ENCODE data around the gene TTLL7.
A peak's percentile ranks its signal among the peaks of the same experiment; 100 is the strongest.

The TTLL7 gene

DNA sequence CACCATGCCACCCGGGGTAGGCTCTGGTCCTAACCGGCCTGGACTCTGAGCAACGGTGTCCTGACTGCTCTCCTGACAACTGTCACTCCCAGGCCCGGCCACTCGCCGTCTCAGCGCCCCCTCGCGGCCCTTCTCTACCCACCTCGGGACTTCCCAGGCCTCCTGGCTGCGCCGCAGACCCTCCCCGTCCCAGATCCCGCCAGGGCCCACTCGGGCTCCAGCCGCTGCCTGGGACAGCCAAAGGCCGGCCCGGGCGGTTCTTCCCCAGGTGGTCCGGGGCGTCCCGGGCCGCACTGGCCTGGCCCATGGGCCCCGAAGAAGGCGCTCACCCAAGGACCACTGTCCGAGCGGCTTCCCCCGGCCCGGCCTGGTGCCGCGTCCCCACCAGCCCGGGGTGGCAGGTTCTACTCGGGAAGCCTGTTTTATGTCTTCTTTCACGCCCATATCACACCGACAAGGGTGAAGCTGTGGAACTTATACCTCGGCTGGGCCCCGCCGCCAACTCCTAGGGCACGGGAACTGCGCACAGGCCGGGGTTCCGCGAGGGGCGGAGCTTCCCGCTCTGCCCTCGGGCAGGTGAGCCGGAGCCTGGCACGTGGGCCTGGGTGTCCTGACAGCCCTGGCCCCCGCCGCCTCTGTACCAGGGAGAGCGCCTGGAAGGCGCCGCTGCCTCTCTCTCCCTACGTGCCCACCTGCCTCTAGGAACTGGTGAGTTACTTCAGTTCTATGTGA, 138.3 kb downstream of the TTLL7 start:
- H3K9me3 ChIP-seq (ENCODE audit: low read length) = no peaks in the 10 kb centered on the region
- no peaks in the 10 kb centered on the region for H3K36me3 ChIP-seq (ENCODE audit: insufficient read depth, low read length)
- H3K27ac ChIP-seq (ENCODE audit: low read depth, low read length) = no peak overlapping the region
- H3K9ac ChIP-seq (ENCODE audit: low read length) = no peak overlapping the region
- H3K27me3 ChIP-seq (ENCODE audit: control insufficient read depth in 1 of 2, insufficient read depth in 2 of 2, low read length in 2 of 2) = peaks cover 0 to 5% of the 10 kb centered on the region in 2 donors
- H3K4me3 ChIP-seq (ENCODE audit: low read depth in 1 of 2, low read length in 2 of 2) = peak overlapping the region; percentile 18 to 48
- H3K4me1 ChIP-seq (ENCODE audit: insufficient read depth, low read length) = peaks cover 4% of the 10 kb centered on the region

DNA sequence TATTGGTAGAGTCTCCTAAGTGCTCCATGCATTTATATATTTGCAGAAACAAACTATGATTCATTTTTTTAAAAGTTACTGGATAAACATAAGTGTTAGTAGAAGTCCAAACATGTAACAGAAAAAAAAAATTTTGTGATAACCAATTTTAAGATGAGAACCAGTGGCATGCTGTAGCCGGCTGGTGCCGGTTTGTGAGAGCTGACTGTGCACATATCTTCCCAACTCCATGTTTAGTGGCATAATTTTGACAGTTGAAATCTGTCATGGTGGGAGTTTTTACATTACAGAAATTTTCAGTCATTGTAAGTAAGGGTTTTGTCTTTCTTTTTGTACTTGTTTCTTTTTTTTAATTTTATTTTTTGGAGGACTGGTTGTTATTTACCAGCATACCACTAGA, 141.2 kb downstream of the TTLL7 start:
- Histone ChIP-seq H3K4me3 (ENCODE audit: low read depth in 1 of 2, low read length in 2 of 2) (no peak overlapping the region), H3K27ac (ENCODE audit: low read depth, low read length) (no peak overlapping the region), H3K9ac (ENCODE audit: low read length) (no peak overlapping the region), H3K4me1 (ENCODE audit: insufficient read depth, low read length) (peaks cover 4% of the 10 kb centered on the region), H3K27me3 (ENCODE audit: control insufficient read depth in 1 of 2, insufficient read depth in 2 of 2, low read length in 2 of 2) (peaks cover 0 to 5% of the 10 kb centered on the region in 2 donors), H3K36me3 (ENCODE audit: insufficient read depth, low read length) (no peaks in the 10 kb centered on the region), H3K9me3 (ENCODE audit: low read length) (no peaks in the 10 kb centered on the region)

GRCh38 chr1:83857103-83857502, 141.8 kb downstream of the TTLL7 start:
- peaks cover 4% of the 10 kb centered on the region for H3K4me1 ChIP-seq (ENCODE audit: insufficient read depth, low read length)
- no peaks in the 10 kb centered on the region for H3K9me3 ChIP-seq (ENCODE audit: low read length)
- H3K27me3 ChIP-seq (ENCODE audit: control insufficient read depth in 1 of 2, insufficient read depth in 2 of 2, low read length in 2 of 2) = peaks cover 0 to 5% of the 10 kb centered on the region in 2 donors
- no peaks in the 10 kb centered on the region for H3K36me3 ChIP-seq (ENCODE audit: insufficient read depth, low read length)
- H3K27ac ChIP-seq (ENCODE audit: low read depth, low read length) = no peak overlapping the region
- H3K4me3 ChIP-seq (ENCODE audit: low read depth in 1 of 2, low read length in 2 of 2) = no peak overlapping the region
- H3K9ac ChIP-seq (ENCODE audit: low read length) = no peak overlapping the region

DNA sequence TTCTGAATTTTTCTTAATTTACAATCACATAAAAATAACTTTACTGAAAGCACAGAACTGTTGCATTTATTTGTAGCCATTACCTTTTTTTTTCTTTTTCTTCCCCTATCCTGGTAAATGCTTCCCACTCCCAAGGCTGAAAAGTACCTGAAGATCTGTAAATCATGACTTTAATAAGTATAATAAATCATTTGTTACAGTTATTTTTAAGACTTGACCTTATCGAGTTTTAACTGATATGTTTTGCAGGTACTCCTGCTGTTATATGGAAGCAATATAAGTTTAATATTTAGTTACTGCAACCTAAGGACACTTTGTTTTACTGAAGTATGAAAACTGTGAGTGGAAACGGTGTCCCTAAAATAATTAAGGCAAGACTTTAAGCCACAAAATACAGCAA, 142.6 kb downstream of the TTLL7 start:
- peaks cover 0 to 5% of the 10 kb centered on the region in 2 donors for H3K27me3 ChIP-seq (ENCODE audit: control insufficient read depth in 1 of 2, insufficient read depth in 2 of 2, low read length in 2 of 2)
- no peak overlapping the region for H3K9ac ChIP-seq (ENCODE audit: low read length)
- no peaks in the 10 kb centered on the region for H3K36me3 ChIP-seq (ENCODE audit: insufficient read depth, low read length)
- H3K4me3 ChIP-seq (ENCODE audit: low read depth in 1 of 2, low read length in 2 of 2) = no peak overlapping the region
- H3K4me1 ChIP-seq (ENCODE audit: insufficient read depth, low read length) = peaks cover 4% of the 10 kb centered on the region
- no peaks in the 10 kb centered on the region for H3K9me3 ChIP-seq (ENCODE audit: low read length)
- H3K27ac ChIP-seq (ENCODE audit: low read depth, low read length) = no peak overlapping the region

- Histone ChIP-seq H3K9ac (ENCODE audit: low read length) (no peak overlapping the region), H3K4me3 (ENCODE audit: low read depth in 1 of 2, low read length in 2 of 2) (no peak overlapping the region), H3K27ac (ENCODE audit: low read depth, low read length) (no peak overlapping the region), H3K4me1 (ENCODE audit: insufficient read depth, low read length) (no peaks in the 10 kb centered on the region), H3K9me3 (ENCODE audit: low read length) (no peaks in the 10 kb centered on the region), H3K27me3 (ENCODE audit: control insufficient read depth in 1 of 2, insufficient read depth in 2 of 2, low read length in 2 of 2) (no peaks in the 10 kb centered on the region), H3K36me3 (ENCODE audit: insufficient read depth, low read length) (no peaks in the 10 kb centered on the region)
Measured at GRCh38 chr1:83854456-83854855, 144.5 kb downstream of the TTLL7 start.

DNA sequence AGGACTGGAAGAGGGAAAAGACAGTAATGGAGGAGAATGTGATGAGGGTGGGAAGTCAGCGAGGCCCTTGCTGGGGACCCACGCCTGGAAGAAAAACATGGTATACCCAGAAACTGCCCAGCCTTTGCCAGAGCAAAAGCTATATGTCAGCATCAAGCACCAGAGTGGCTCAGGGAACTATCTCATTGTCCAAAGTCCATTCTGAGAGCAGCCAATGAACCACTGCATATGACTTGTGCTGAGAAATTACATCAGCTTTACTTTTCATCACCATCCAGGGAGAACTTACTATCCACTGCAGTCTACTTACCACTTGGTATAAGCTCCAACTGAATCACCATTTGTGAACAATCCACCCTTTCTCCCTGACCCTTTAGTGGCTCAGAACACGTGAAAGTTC, 148.1 kb downstream of the TTLL7 start:
- Histone ChIP-seq H3K4me1 (ENCODE audit: insufficient read depth, low read length) (no peaks in the 10 kb centered on the region), H3K27ac (ENCODE audit: low read depth, low read length) (no peak overlapping the region), H3K9ac (ENCODE audit: low read length) (no peak overlapping the region), H3K27me3 (ENCODE audit: control insufficient read depth in 1 of 2, insufficient read depth in 2 of 2, low read length in 2 of 2) (no peaks in the 10 kb centered on the region), H3K36me3 (ENCODE audit: insufficient read depth, low read length) (no peaks in the 10 kb centered on the region), H3K4me3 (ENCODE audit: low read depth in 1 of 2, low read length in 2 of 2) (no peak overlapping the region), H3K9me3 (ENCODE audit: low read length) (no peaks in the 10 kb centered on the region)

DNA sequence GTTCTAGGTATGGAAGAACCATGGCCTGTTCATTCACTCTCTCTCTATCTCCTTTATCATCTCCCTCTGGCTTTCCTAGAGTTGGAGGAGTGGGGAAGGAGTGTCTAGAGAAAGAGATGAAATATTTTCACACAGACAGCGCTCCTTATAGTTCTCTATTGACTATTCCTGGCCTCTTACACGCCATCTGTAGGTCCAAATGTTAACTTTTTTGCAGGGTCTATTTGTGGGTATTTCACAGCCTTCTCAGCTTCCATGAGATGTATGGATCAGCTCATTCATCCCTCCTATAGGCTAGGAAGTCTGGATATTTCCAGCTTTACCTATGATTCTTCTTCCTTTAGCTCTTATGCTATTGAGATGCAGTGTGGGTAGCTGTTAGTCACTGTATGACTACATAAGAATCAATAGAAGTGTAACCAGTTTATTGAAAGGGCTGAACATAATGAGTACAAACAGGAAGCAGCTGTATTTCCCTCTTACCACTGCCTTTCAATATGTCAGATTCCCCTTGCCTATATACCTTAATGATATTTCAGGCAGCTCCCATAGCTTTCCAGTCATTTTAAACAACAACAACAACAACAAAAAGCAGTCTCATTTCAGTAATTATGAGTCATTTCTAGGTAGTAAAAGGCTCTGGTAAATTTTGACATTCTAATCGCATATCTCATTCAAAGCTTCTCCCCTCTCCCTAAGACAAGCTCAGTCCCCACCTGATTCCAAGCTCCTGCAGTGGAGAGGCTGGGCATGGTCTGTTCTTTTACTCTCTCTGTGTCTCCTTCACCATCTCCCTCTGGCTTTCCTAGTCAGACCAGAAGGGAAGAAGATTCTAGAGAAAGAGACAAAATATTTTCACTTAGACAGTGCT, 149.5 kb downstream of the TTLL7 start:
- H3K27ac ChIP-seq (ENCODE audit: low read depth, low read length) = no peak overlapping the region
- H3K4me1 ChIP-seq (ENCODE audit: insufficient read depth, low read length) = no peaks in the 10 kb centered on the region
- no peak overlapping the region for H3K4me3 ChIP-seq (ENCODE audit: low read depth in 1 of 2, low read length in 2 of 2)
- H3K36me3 ChIP-seq (ENCODE audit: insufficient read depth, low read length) = no peaks in the 10 kb centered on the region
- H3K27me3 ChIP-seq (ENCODE audit: control insufficient read depth in 1 of 2, insufficient read depth in 2 of 2, low read length in 2 of 2) = no peaks in the 10 kb centered on the region
- no peaks in the 10 kb centered on the region for H3K9me3 ChIP-seq (ENCODE audit: low read length)
- H3K9ac ChIP-seq (ENCODE audit: low read length) = no peak overlapping the region

DNA sequence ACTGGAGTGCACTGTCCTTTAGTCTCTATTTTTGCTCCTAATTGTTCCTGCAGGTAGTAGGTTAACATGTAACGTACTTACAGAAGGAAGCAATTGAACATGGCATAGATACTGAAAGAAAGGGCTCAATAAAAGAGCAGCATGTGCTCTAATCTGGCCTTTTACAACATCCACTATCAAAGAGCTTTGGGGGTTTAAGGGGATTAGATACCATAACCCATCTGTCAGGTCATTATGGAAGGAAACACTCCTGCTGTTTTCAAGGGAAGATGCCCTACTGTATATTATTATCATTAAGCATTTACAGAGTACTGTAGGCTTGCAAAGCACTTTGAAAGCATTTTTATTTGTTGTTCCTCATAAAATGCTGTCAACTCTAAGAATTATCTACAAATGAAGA, 152.8 kb downstream of the TTLL7 start:
- H3K27ac ChIP-seq (ENCODE audit: low read depth, low read length) = no peak overlapping the region
- no peaks in the 10 kb centered on the region for H3K27me3 ChIP-seq (ENCODE audit: control insufficient read depth in 1 of 2, insufficient read depth in 2 of 2, low read length in 2 of 2)
- H3K36me3 ChIP-seq (ENCODE audit: insufficient read depth, low read length) = no peaks in the 10 kb centered on the region
- no peak overlapping the region for H3K9ac ChIP-seq (ENCODE audit: low read length)
- no peaks in the 10 kb centered on the region for H3K4me1 ChIP-seq (ENCODE audit: insufficient read depth, low read length)
- H3K4me3 ChIP-seq (ENCODE audit: low read depth in 1 of 2, low read length in 2 of 2) = no peak overlapping the region
- no peaks in the 10 kb centered on the region for H3K9me3 ChIP-seq (ENCODE audit: low read length)

GRCh38 chr1:83845437-83846071, 153.4 kb downstream of the TTLL7 start:
- Histone ChIP-seq H3K4me1 (ENCODE audit: insufficient read depth, low read length) (no peaks in the 10 kb centered on the region), H3K9ac (ENCODE audit: low read length) (no peak overlapping the region), H3K9me3 (ENCODE audit: low read length) (no peaks in the 10 kb centered on the region), H3K27me3 (ENCODE audit: control insufficient read depth in 1 of 2, insufficient read depth in 2 of 2, low read length in 2 of 2) (no peaks in the 10 kb centered on the region), H3K27ac (ENCODE audit: low read depth, low read length) (no peak overlapping the region), H3K36me3 (ENCODE audit: insufficient read depth, low read length) (no peaks in the 10 kb centered on the region), H3K4me3 (ENCODE audit: low read depth in 1 of 2, low read length in 2 of 2) (no peak overlapping the region)

GRCh38 chr1:83844546-83844945, 154.4 kb downstream of the TTLL7 start:
- Histone ChIP-seq H3K27ac (ENCODE audit: low read depth, low read length) (no peak overlapping the region), H3K27me3 (ENCODE audit: control insufficient read depth in 1 of 2, insufficient read depth in 2 of 2, low read length in 2 of 2) (no peaks in the 10 kb centered on the region), H3K9ac (ENCODE audit: low read length) (no peak overlapping the region), H3K9me3 (ENCODE audit: low read length) (no peaks in the 10 kb centered on the region), H3K36me3 (ENCODE audit: insufficient read depth, low read length) (no peaks in the 10 kb centered on the region), H3K4me3 (ENCODE audit: low read depth in 1 of 2, low read length in 2 of 2) (no peak overlapping the region), H3K4me1 (ENCODE audit: insufficient read depth, low read length) (no peaks in the 10 kb centered on the region)

- no peaks in the 10 kb centered on the region for H3K4me1 ChIP-seq (ENCODE audit: insufficient read depth, low read length)
- H3K36me3 ChIP-seq (ENCODE audit: insufficient read depth, low read length) = no peaks in the 10 kb centered on the region
- H3K4me3 ChIP-seq (ENCODE audit: low read depth in 1 of 2, low read length in 2 of 2) = no peak overlapping the region
- H3K27ac ChIP-seq (ENCODE audit: low read depth, low read length) = no peak overlapping the region
- no peaks in the 10 kb centered on the region for H3K27me3 ChIP-seq (ENCODE audit: control insufficient read depth in 1 of 2, insufficient read depth in 2 of 2, low read length in 2 of 2)
- H3K9ac ChIP-seq (ENCODE audit: low read length) = no peak overlapping the region
- H3K9me3 ChIP-seq (ENCODE audit: low read length) = no peaks in the 10 kb centered on the region
Measured at GRCh38 chr1:83839566-83840173, 159.3 kb downstream of the TTLL7 start.
